Hepatocyte (in vitro differentiated cells): ENCODE results near the gene PIK3R4.

ENCODE experiments used
- CTCF ChIP-seq: fragments of 200-600 bp; sonication (generic); IDR thresholded peaks from 2 replicates; pipeline ENCODE4 v1.5.1; 2016; ENCODE audit warnings: antibody characterized with exemption, mild to moderate bottlenecking; ENCODE audit not compliant: poor library complexity
- EZH2 ChIP-seq: fragments of 200-600 bp; sonication (generic); IDR thresholded peaks from 2 replicates; pipeline ENCODE4 v1.6.1; 2016; ENCODE audit warnings: antibody characterized with exemption, mild to moderate bottlenecking, borderline replicate concordance

GRCh38 chr3:130748981-130749380 lies 2.4 kb upstream of the PIK3R4 start:
- TF ChIP-seq CTCF = no peak
- no peak for TF ChIP-seq EZH2
